K562 (cell line): ENCODE results near the gene LRRC61. TPM values are rescaled to one million over a fixed set of nuclear protein-coding genes. Genes with fewer than 3 reads are reported as not detected.

Experiments
- BCL6 ChIP-seq: fragments of 250-450 bp; sonication (Bioruptor Pico); IDR thresholded peaks from 2 replicates; pipeline ENCODE4 v1.4.0; 2020
- CEBPZ ChIP-seq: fragments of 150-350 bp; IDR thresholded peaks from 2 replicates; pipeline ENCODE4 v1.6.1; 2014; ENCODE audit warnings: low read depth, mild to moderate bottlenecking, low read length, borderline replicate concordance
- ETV5 ChIP-seq: sonication (generic); formaldehyde crosslinking; IDR thresholded peaks from 2 replicates; pipeline ENCODE4 v1.4.0; 2020; ENCODE audit warnings: low read depth, mild to moderate bottlenecking, missing genetic modification reagents
- GATAD2B ChIP-seq: fragments of 450-650 bp; IDR thresholded peaks from 2 replicates; pipeline ENCODE4 v1.6.1; 2017; ENCODE audit warnings: mild to moderate bottlenecking, borderline replicate concordance
- GMEB1 ChIP-seq: fragments of 250-450 bp; sonication (Bioruptor Pico); IDR thresholded peaks from 2 replicates; pipeline ENCODE4 v1.4.0; 2020; ENCODE audit warnings: mild to moderate bottlenecking
- JUN ChIP-seq, 2 experiments: sonication (generic) in 1 of 2; formaldehyde crosslinking in 1 of 2; IDR thresholded peaks; 2 replicates each; pipeline versions ENCODE4 v1.6.1 to v1.8.0; 2012 to 2022; ENCODE audit warnings: borderline replicate concordance in 2 of 2, mild to moderate bottlenecking in 2 of 2, improper control_type of control experiment in 1 of 2, low read depth in 1 of 2, low read length in 1 of 2, missing genetic modification reagents in 1 of 2
- MLLT1 ChIP-seq, 2 experiments: fragments of 450-650 bp; IDR thresholded peaks; 2 replicates each; pipeline ENCODE4 v1.6.1; 2016
- NFATC3 ChIP-seq: fragments of 450-650 bp; IDR thresholded peaks from 2 replicates; pipeline ENCODE4 v1.6.1; 2017; ENCODE audit warnings: mild to moderate bottlenecking
- RCOR1 ChIP-seq, 2 experiments: IDR thresholded peaks; 2 replicates each; pipeline ENCODE4 v1.6.1; 2012; ENCODE audit warnings: low read depth in 2 of 2, low read length in 2 of 2, borderline replicate concordance in 1 of 2, improper control_type of control experiment in 1 of 2
- SPI1 ChIP-seq: IDR thresholded peaks from 2 replicates; pipeline ENCODE4 v1.6.1; 2011; ENCODE audit warnings: low read depth, low read length, control low read depth, borderline replicate concordance
- TEAD1 ChIP-seq, 2 experiments: fragments of 450-650 bp in 1 of 2; sonication (generic) in 1 of 2; formaldehyde crosslinking; IDR thresholded peaks; 2 replicates each; pipeline versions ENCODE4 v1.4.0 to v1.8.0; 2020 to 2022; ENCODE audit warnings: mild to moderate bottlenecking in 2 of 2, missing genetic modification reagents in 1 of 2
- TOE1 ChIP-seq, 2 experiments: fragments of 450-650 bp in 1 of 2; sonication (generic) in 1 of 2; formaldehyde crosslinking in 1 of 2; IDR thresholded peaks; 2 replicates each; pipeline versions ENCODE4 v1.7.1 to v1.8.0; 2016 to 2022; ENCODE audit warnings: borderline replicate concordance in 2 of 2, mild to moderate bottlenecking in 2 of 2, antibody characterized with exemption in 1 of 2, inconsistent platforms in 1 of 2, low read depth in 1 of 2, missing genetic modification reagents in 1 of 2, moderate library complexity in 1 of 2
- ZNF23 ChIP-seq: fragments of 250-450 bp; sonication (Bioruptor Pico); IDR thresholded peaks from 2 replicates; pipeline ENCODE4 v1.4.0; 2020; ENCODE audit warnings: mild to moderate bottlenecking
- ZNF253 ChIP-seq: fragments of 250-450 bp; sonication (Bioruptor Pico); conservative IDR thresholded peaks from 2 replicates; pipeline ENCODE4 v1.6.1; 2021; ENCODE audit warnings: mild to moderate bottlenecking
- ZNF584 ChIP-seq: fragments of 200-800 bp; sonication (Bioruptor generic); IDR thresholded peaks from 2 replicates; pipeline ENCODE4 v1.6.1; 2016; ENCODE audit warnings: low read depth, mild to moderate bottlenecking, missing genetic modification characterization, missing compliant biosample characterization
- polyA plus RNA-seq, 8 experiments: library from polyadenylated mRNA; depleted of rRNA in 4 of 8; stranded (reverse) in 5 of 8; unstranded in 3 of 8; fragments of >200 nt; fragmentation: Nextera tagmentation in 2 of 8; fragmentation: Illumina TruSeq in 1 of 8; extraction: Ambion mirVana in 2 of 8; extraction: Trizol in 1 of 8; gene quantifications; 2 replicates each; pipeline versions ENCODE4 v1.2.1 to v1.2.3, GENCODE V29; 2011 to 2014; ENCODE audit warnings: inconsistent platforms in 1 of 8, missing spikeins in 1 of 8
- total RNA-seq, 7 experiments: library from RNA; depleted of rRNA in 6 of 7; stranded (reverse); fragments of >200 nt in 6 of 7; fragmentation: Illumina TruSeq in 2 of 7; extraction: Trizol in 2 of 7; gene quantifications; 2 replicates each; pipeline versions ENCODE4 v1.2.1 to v1.2.3, GENCODE V29; 2011 to 2021; ENCODE audit warnings: low replicate concordance in 1 of 7
- TF ChIP-seq, protein P1 (sequence below): fragments of 250-450 bp; sonication (Bioruptor Pico); IDR thresholded peaks from 2 replicates; pipeline ENCODE4 v1.8.0; 2022; ENCODE audit warnings: moderate library complexity, mild to moderate bottlenecking, inconsistent platforms
- TF ChIP-seq, protein P2 (sequence below): fragments of 250-450 bp; sonication (Bioruptor Pico); IDR thresholded peaks from 2 replicates; pipeline ENCODE4 v1.5.1; 2021; ENCODE audit warnings: mild to moderate bottlenecking

LRRC61 gene
- total and polyA plus RNA-seq, 9 of the 15 experiments (the other 6 are each of a cell fraction or from before 2014, with no cell fraction given): 1.3 to 55.2 (median 35.2) TPM

DNA sequence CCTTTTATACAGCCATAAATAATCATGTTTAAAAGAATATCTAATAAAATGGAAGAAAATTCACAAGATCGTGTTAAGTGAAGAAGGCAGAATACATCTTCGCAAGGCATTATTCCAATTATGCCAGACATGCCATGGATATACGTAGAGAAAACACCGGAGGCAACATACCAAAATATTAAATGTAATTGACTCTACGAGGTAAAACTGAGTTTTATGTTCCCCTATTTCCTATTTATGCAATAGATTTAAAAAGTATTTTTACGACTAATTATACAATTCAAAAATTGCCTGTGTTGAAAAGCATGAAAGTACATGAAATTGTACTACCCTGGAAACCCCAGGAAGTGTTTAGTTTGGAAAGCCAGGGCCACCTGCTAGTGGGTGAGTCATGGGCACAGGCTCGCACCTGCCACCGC is 44.5 kb downstream of the LRRC61 start (continued):
- TF ChIP-seq, protein P1, sequence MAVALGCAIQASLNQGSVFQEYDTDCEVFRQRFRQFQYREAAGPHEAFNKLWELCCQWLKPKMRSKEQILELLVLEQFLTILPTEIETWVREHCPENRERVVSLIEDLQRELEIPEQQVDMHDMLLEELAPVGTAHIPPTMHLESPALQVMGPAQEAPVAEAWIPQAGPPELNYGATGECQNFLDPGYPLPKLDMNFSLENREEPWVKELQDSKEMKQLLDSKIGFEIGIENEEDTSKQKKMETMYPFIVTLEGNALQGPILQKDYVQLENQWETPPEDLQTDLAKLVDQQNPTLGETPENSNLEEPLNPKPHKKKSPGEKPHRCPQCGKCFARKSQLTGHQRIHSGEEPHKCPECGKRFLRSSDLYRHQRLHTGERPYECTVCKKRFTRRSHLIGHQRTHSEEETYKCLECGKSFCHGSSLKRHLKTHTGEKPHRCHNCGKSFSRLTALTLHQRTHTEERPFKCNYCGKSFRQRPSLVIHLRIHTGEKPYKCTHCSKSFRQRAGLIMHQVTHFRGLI (CRISPR knock-in tag): 0 out of 2 replicates have a peak, but pooled peaks have one; percentile 71
- TF ChIP-seq, protein P2, sequence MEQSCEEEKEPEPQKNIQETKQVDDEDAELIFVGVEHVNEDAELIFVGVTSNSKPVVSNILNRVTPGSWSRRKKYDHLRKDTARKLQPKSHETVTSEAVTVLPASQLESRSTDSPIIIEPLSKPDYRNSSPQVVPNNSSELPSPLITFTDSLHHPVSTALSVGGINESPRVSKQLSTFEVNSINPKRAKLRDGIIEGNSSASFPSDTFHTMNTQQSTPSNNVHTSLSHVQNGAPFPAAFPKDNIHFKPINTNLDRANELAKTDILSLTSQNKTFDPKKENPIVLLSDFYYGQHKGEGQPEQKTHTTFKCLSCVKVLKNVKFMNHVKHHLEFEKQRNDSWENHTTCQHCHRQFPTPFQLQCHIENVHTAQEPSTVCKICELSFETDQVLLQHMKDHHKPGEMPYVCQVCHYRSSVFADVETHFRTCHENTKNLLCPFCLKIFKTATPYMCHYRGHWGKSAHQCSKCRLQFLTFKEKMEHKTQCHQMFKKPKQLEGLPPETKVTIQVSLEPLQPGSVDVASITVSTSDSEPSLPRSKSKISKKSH (CRISPR knock-in tag): no peak
- TF ChIP-seq MLLT1 (IDR thresholded peaks at IDR 0.05) (no peak), CEBPZ (no peak), SPI1 (no peak), TOE1 (IDR thresholded peaks at IDR 0.05; ENCODE audit: borderline replicate concordance) (no peak), TOE1 (CRISPR knock-in tag; IDR thresholded peaks at IDR 0.05; ENCODE audit: borderline replicate concordance, low read depth) (no peak), TEAD1 (CRISPR knock-in tag; IDR thresholded peaks at IDR 0.05) (peak in 1 of 2 experiments; percentile 70; a peak in 1 of 4 replicates), RCOR1 (IDR thresholded peaks at IDR 0.05; ENCODE audit: borderline replicate concordance in 1 of 2, low read depth in 2 of 2, low read length in 2 of 2) (no peak), ZNF584 (0 out of 2 replicates have a peak, but pooled peaks have one; percentile 16), GMEB1 (CRISPR knock-in tag) (no peak), GATAD2B (peak; percentile 7; the same call in 1 of the 2 replicates), ETV5 (CRISPR knock-in tag) (no peak), BCL6 (0 out of 2 replicates have a peak, but pooled peaks have one; percentile 49), JUN (IDR thresholded peaks at IDR 0.05; ENCODE audit: borderline replicate concordance, low read depth, low read length) (peak; percentile 74; the same call in 1 of the 2 replicates), JUN (CRISPR knock-in tag; IDR thresholded peaks at IDR 0.05; ENCODE audit: borderline replicate concordance) (no peak), ZNF253 (CRISPR knock-in tag) (no peak), ZNF23 (CRISPR knock-in tag) (0 out of 2 replicates have a peak, but pooled peaks have one; percentile 36), NFATC3 (no peak)
